ENCODE results near the gene ANK3.

Gene ANK3

GRCh38 chr10:60403168-60403873 lies 13.6 kb upstream of the ANK3 start:
- H3K79me2 ChIP-seq (ENCODE audit: low read length) = no peaks in the 10 kb centered on the region
- no peaks in the 10 kb centered on the region for H4K20me1 ChIP-seq (ENCODE audit: insufficient read depth, low read length)
- no peak overlapping the region for H3K9ac ChIP-seq (ENCODE audit: low read length)
- H2AFZ ChIP-seq (ENCODE audit: low read length) = no peak overlapping the region
- TF ChIP-seq EZH2 (optimal IDR thresholded peaks at IDR 0.05; ENCODE audit: low read depth, low read length) (no peak), CTCF (IDR thresholded peaks at IDR 0.05; ENCODE audit: low read length) (no peak), EZH2phosphoT487 (IDR thresholded peaks at IDR 0.05; ENCODE audit: low read length) (no peak)
- no peaks in the 10 kb centered on the region for H3K36me3 ChIP-seq (replicated peaks; ENCODE audit: insufficient read depth, low read length)
- H3F3A ChIP-seq (ENCODE audit: insufficient read depth, low read length) = no peaks in the 10 kb centered on the region
- H3K27ac ChIP-seq (ENCODE audit: low read length) = no peak overlapping the region
- H3K4me1 ChIP-seq (ENCODE audit: low read length) = no peaks in the 10 kb centered on the region
- no peaks in the 10 kb centered on the region for H3K9me2 ChIP-seq (replicated peaks; ENCODE audit: insufficient read depth, low read length)
- no peak overlapping the region for H3K4me3 ChIP-seq (ENCODE audit: low read length)
- no peaks in the 10 kb centered on the region for H3K9me3 ChIP-seq (replicated peaks; ENCODE audit: insufficient read depth, low read length)
- DNase-seq = no peak
- H3K27me3 ChIP-seq (replicated peaks; ENCODE audit: insufficient read depth, low read length) = no peaks in the 10 kb centered on the region
- no peak overlapping the region for H3K4me2 ChIP-seq (ENCODE audit: low read depth, low read length)

GRCh38 chr10:60400366-60400765 lies 10.7 kb upstream of the ANK3 start:
- H3K27ac ChIP-seq (ENCODE audit: low read length) = no peak overlapping the region
- H3K4me1 ChIP-seq (ENCODE audit: low read length) = no peaks in the 10 kb centered on the region
- H4K20me1 ChIP-seq (ENCODE audit: insufficient read depth, low read length) = no peaks in the 10 kb centered on the region
- no peaks in the 10 kb centered on the region for H3K27me3 ChIP-seq (replicated peaks; ENCODE audit: insufficient read depth, low read length)
- no peak overlapping the region for H3K9ac ChIP-seq (ENCODE audit: low read length)
- H2AFZ ChIP-seq (ENCODE audit: low read length) = no peak overlapping the region
- no peak for TF ChIP-seq EZH2phosphoT487 (IDR thresholded peaks at IDR 0.05; ENCODE audit: low read length)
- no peak for TF ChIP-seq EZH2 (optimal IDR thresholded peaks at IDR 0.05; ENCODE audit: low read depth, low read length)
- TF ChIP-seq CTCF (IDR thresholded peaks at IDR 0.05; ENCODE audit: low read length) = no peak
- H3K9me2 ChIP-seq (replicated peaks; ENCODE audit: insufficient read depth, low read length) = no peaks in the 10 kb centered on the region
- no peaks in the 10 kb centered on the region for H3K36me3 ChIP-seq (replicated peaks; ENCODE audit: insufficient read depth, low read length)
- no peaks in the 10 kb centered on the region for H3F3A ChIP-seq (ENCODE audit: insufficient read depth, low read length)
- no peaks in the 10 kb centered on the region for H3K9me3 ChIP-seq (replicated peaks; ENCODE audit: insufficient read depth, low read length)
- H3K4me3 ChIP-seq (ENCODE audit: low read length) = no peak overlapping the region
- no peak overlapping the region for H3K4me2 ChIP-seq (ENCODE audit: low read depth, low read length)
- no peaks in the 10 kb centered on the region for H3K79me2 ChIP-seq (ENCODE audit: low read length)
- DNase-seq = no peak

- no peaks in the 10 kb centered on the region for H3F3A ChIP-seq (ENCODE audit: insufficient read depth, low read length)
- no peak overlapping the region for H3K27ac ChIP-seq (ENCODE audit: low read length)
- no peaks in the 10 kb centered on the region for H3K9me2 ChIP-seq (replicated peaks; ENCODE audit: insufficient read depth, low read length)
- TF ChIP-seq CTCF (IDR thresholded peaks at IDR 0.05; ENCODE audit: low read length) = no peak
- TF ChIP-seq EZH2phosphoT487 (IDR thresholded peaks at IDR 0.05; ENCODE audit: low read length) = no peak
- no peak for TF ChIP-seq EZH2 (optimal IDR thresholded peaks at IDR 0.05; ENCODE audit: low read depth, low read length)
- no peaks in the 10 kb centered on the region for H4K20me1 ChIP-seq (ENCODE audit: insufficient read depth, low read length)
- H3K79me2 ChIP-seq (ENCODE audit: low read length) = no peaks in the 10 kb centered on the region
- H3K4me3 ChIP-seq (ENCODE audit: low read length) = no peak overlapping the region
- no peak overlapping the region for H3K9ac ChIP-seq (ENCODE audit: low read length)
- H3K4me1 ChIP-seq (ENCODE audit: low read length) = no peaks in the 10 kb centered on the region
- no peak overlapping the region for H2AFZ ChIP-seq (ENCODE audit: low read length)
- no peaks in the 10 kb centered on the region for H3K27me3 ChIP-seq (replicated peaks; ENCODE audit: insufficient read depth, low read length)
- no peaks in the 10 kb centered on the region for H3K36me3 ChIP-seq (replicated peaks; ENCODE audit: insufficient read depth, low read length)
- no peaks in the 10 kb centered on the region for H3K9me3 ChIP-seq (replicated peaks; ENCODE audit: insufficient read depth, low read length)
- no peak overlapping the region for H3K4me2 ChIP-seq (ENCODE audit: low read depth, low read length)
- no peak for DNase-seq
Measured at GRCh38 chr10:60399328-60399727, 9.7 kb upstream of the ANK3 start.

Measured in MM.1S (cell line).